Smooth muscle cell (in vitro differentiated cells): ENCODE data around the gene ANO4. TPM values are rescaled to one million over a fixed set of nuclear protein-coding genes. Genes with fewer than 3 reads are reported as not detected.
A peak's percentile ranks its signal among the peaks of the same experiment; 100 is the strongest.

Source experiments
- DNase-seq: peaks from one replicate; lab custom pipeline; 2025; ENCODE audit not compliant: unreplicated experiment; lab: John Stamatoyannopoulos, UW
- H2AFZ ChIP-seq: fragments of 200-600 bp; sonication (generic); 2 replicates; pipeline ENCODE4 v1.6.0; 2016; ENCODE audit warnings: antibody characterized with exemption, low read depth, mild to moderate bottlenecking
- H3F3A ChIP-seq: fragments of 200-600 bp; sonication (generic); 2 replicates; pipeline ENCODE4 v1.6.0; 2017; ENCODE audit warnings: antibody characterized with exemption, low read depth
- H3K27ac ChIP-seq: fragments of 200-600 bp; sonication (generic); 2 replicates; pipeline ENCODE4 v1.5.1; 2016; ENCODE audit warnings: low read depth, mild to moderate bottlenecking
- H3K27me3 ChIP-seq: fragments of 200-600 bp; sonication (generic); 2 replicates; pipeline ENCODE4 v1.6.1; 2016; ENCODE audit warnings: low read depth, mild to moderate bottlenecking
- H3K36me3 ChIP-seq: fragments of 200-600 bp; sonication (generic); 2 replicates; pipeline ENCODE4 v1.5.1; 2016; ENCODE audit warnings: low read depth
- H3K4me1 ChIP-seq: fragments of 200-600 bp; sonication (generic); 2 replicates; pipeline ENCODE4 v1.5.1; 2016; ENCODE audit warnings: low read depth
- H3K4me2 ChIP-seq: fragments of 200-600 bp; sonication (generic); 2 replicates; pipeline ENCODE4 v1.6.0; 2016; ENCODE audit warnings: mild to moderate bottlenecking
- H3K4me3 ChIP-seq: fragments of 200-600 bp; sonication (generic); 2 replicates; pipeline ENCODE4 v1.5.1; 2016; ENCODE audit warnings: mild to moderate bottlenecking
- H3K79me2 ChIP-seq: fragments of 200-600 bp; sonication (generic); 2 replicates; pipeline ENCODE4 v1.6.0; 2016; ENCODE audit warnings: low read depth, mild to moderate bottlenecking
- H3K9ac ChIP-seq: fragments of 200-600 bp; sonication (generic); 2 replicates; pipeline ENCODE4 v1.6.0; 2016; ENCODE audit warnings: low read depth
- H3K9me3 ChIP-seq: fragments of 200-600 bp; sonication (generic); replicated peaks from 2 replicates; pipeline ENCODE4 v1.5.1; 2016; ENCODE audit warnings: low read depth
- H4K20me1 ChIP-seq: fragments of 200-600 bp; sonication (generic); 2 replicates; pipeline ENCODE4 v1.6.0; 2016; ENCODE audit warnings: low read depth
- CTCF ChIP-seq: fragments of 200-600 bp; sonication (generic); IDR thresholded peaks from 2 replicates; pipeline ENCODE4 v1.5.1; 2017; ENCODE audit warnings: borderline replicate concordance, mild to moderate bottlenecking, antibody characterized with exemption; ENCODE audit not compliant: insufficient read depth, poor library complexity, severe bottlenecking
- WGBS: methylation state at CpG from one replicate; pipeline ENCODE4 v1.1.7; 2016; ENCODE audit warnings: low lambda C conversion rate; 5-methylcytosine and 5-hydroxymethylcytosine counted together
- polyA plus RNA-seq: library from polyadenylated mRNA; unstranded; fragments of >200 nt; fragmentation: Nextera tagmentation; extraction: Ambion mirVana; gene quantifications from 2 replicates; pipeline ENCODE4 v1.2.1, GENCODE V29; 2016
- total RNA-seq: library from RNA; depleted of rRNA; stranded (reverse); fragments of >200 nt; gene quantifications from 2 replicates; pipeline ENCODE4 v1.2.3, GENCODE V29; 2014

ANO4 gene
- total and polyA plus RNA-seq, 2 experiments from 2014 or later: 27.3 to 51.7 TPM

GRCh38 chr12:100992194-100992593, 197.6 kb downstream of the ANO4 start:
- H3K9ac ChIP-seq: no peak overlapping the region
- no peak for TF ChIP-seq CTCF
- no peak overlapping the region for H2AFZ ChIP-seq
- H3K4me1 ChIP-seq: peaks cover 20% of the 10 kb centered on the region
- H3K27me3 ChIP-seq: no peaks in the 10 kb centered on the region
- no peaks in the 10 kb centered on the region for H3K9me3 ChIP-seq
- no peak overlapping the region for H3K4me2 ChIP-seq
- 100% methylated on average over 1 of the region's 1 CpG for WGBS
- H3K36me3 ChIP-seq: no peaks in the 10 kb centered on the region
- no peak overlapping the region for H3K4me3 ChIP-seq
- H3F3A ChIP-seq: no peaks in the 10 kb centered on the region
- H3K79me2 ChIP-seq: no peaks in the 10 kb centered on the region
- H4K20me1 ChIP-seq: no peaks in the 10 kb centered on the region
- no peak for DNase-seq
- no peak overlapping the region for H3K27ac ChIP-seq

- TF ChIP-seq CTCF: no peak
- no peaks in the 10 kb centered on the region for H3K27me3 ChIP-seq
- no peaks in the 10 kb centered on the region for H3K36me3 ChIP-seq
Observed at GRCh38 chr12:100993916-100994450, 199.4 kb downstream of the ANO4 start.

GRCh38 chr12:100995201-100995600, 200.6 kb downstream of the ANO4 start:
- Histone ChIP-seq H3K4me1 (peaks cover 8% of the 10 kb centered on the region), H4K20me1 (no peaks in the 10 kb centered on the region), H3K9me3 (no peaks in the 10 kb centered on the region), H3K27me3 (no peaks in the 10 kb centered on the region), H3K4me3 (no peak overlapping the region), H3F3A (no peaks in the 10 kb centered on the region), H3K4me2 (no peak overlapping the region), H3K79me2 (no peaks in the 10 kb centered on the region), H3K36me3 (no peaks in the 10 kb centered on the region), H3K27ac (peak overlapping the region; percentile 77), H2AFZ (no peak overlapping the region), H3K9ac (peak overlapping the region; percentile 6)
- DNase-seq: no peak
- 53% methylated on average over 3 of the region's 3 CpGs for WGBS
- TF ChIP-seq CTCF: no peak

More at GRCh38 chr12:100993916-100994450, 199.4 kb downstream of the ANO4 start:
- Histone ChIP-seq H3K9ac (no peak overlapping the region), H3K4me3 (no peak overlapping the region), H3K9me3 (no peaks in the 10 kb centered on the region), H2AFZ (no peak overlapping the region), H3K79me2 (no peaks in the 10 kb centered on the region), H3K4me1 (peaks cover 8% of the 10 kb centered on the region), H3K4me2 (no peak overlapping the region), H4K20me1 (no peaks in the 10 kb centered on the region), H3K27ac (no peak overlapping the region), H3F3A (no peaks in the 10 kb centered on the region)
- 94% methylated on average over 2 of the region's 2 CpGs for WGBS
- no peak for DNase-seq

GRCh38 chr12:100995771-100996170, 201.2 kb downstream of the ANO4 start:
- no peaks in the 10 kb centered on the region for H3K36me3 ChIP-seq
- WGBS: 72% methylated on average over 4 of the region's 4 CpGs
- peaks cover 8% of the 10 kb centered on the region for H3K4me1 ChIP-seq
- no peak overlapping the region for H2AFZ ChIP-seq
- H3K79me2 ChIP-seq: no peaks in the 10 kb centered on the region
- TF ChIP-seq CTCF: no peak
- H3K4me2 ChIP-seq: no peak overlapping the region
- no peaks in the 10 kb centered on the region for H4K20me1 ChIP-seq
- no peaks in the 10 kb centered on the region for H3K9me3 ChIP-seq
- H3K27me3 ChIP-seq: no peaks in the 10 kb centered on the region
- DNase-seq: no peak
- no peak overlapping the region for H3K9ac ChIP-seq
- no peak overlapping the region for H3K4me3 ChIP-seq
- peak overlapping the region; percentile 77 for H3K27ac ChIP-seq
- H3F3A ChIP-seq: no peaks in the 10 kb centered on the region
